Right atrium auricular region (tissue), 2 donors: ENCODE data around the gene CCDC85C. TPM values are rescaled to one million over a fixed set of nuclear protein-coding genes. Genes with fewer than 3 reads are reported as not detected.

Experiments
- DNase-seq: peaks from one replicate; pipeline ENCODE4 v3.0.0-alpha.2; 2019; ENCODE audit warnings: low spot score
- H3K27ac ChIP-seq, 2 donors: fragments of 200-600 bp; sonication (generic); 1 replicate in 1 of 2; 2 replicates in 1 of 2; pipeline ENCODE4 v1.5.1; 2016 to 2019
- H3K27me3 ChIP-seq, 2 donors: fragments of 200-600 bp; sonication (generic); one replicate each; pipeline versions ENCODE4 v1.5.1 to v1.6.0; 2017 to 2019
- H3K36me3 ChIP-seq: fragments of 200-600 bp; sonication (generic); one replicate; pipeline ENCODE4 v1.5.1; 2016
- H3K4me1 ChIP-seq, 2 donors: fragments of 200-600 bp; sonication (generic); one replicate each; pipeline versions ENCODE4 v1.5.1 to v1.6.0; 2017 to 2019
- H3K4me3 ChIP-seq, 2 donors: fragments of 200-600 bp; sonication (generic); 1 replicate in 1 of 2; 2 replicates in 1 of 2; pipeline ENCODE4 v1.5.1; 2017 to 2019; ENCODE audit warnings: mild to moderate bottlenecking in 1 of 2, moderate library complexity in 1 of 2
- H3K9me3 ChIP-seq, 2 donors: fragments of 200-600 bp; sonication (generic); one replicate each; pipeline ENCODE4 v1.5.1; 2019
- total RNA-seq, 2 donors: library from RNA; depleted of rRNA; stranded (reverse); fragments of >200 nt; gene quantifications; one replicate each; pipeline ENCODE4 v1.1.0, GENCODE V29; 2016
- TF ChIP-seq, protein P1 (sequence below), 2 donors: fragments of 200-600 bp; sonication (generic); IDR thresholded peaks; one replicate each; pipeline ENCODE4 v1.5.1; 2019; ENCODE audit warnings: antibody characterized with exemption in 2 of 2

Gene CCDC85C
- total RNA-seq, 2 donors from 2014 or later, result 17.1 to 17.7 TPM

DNA sequence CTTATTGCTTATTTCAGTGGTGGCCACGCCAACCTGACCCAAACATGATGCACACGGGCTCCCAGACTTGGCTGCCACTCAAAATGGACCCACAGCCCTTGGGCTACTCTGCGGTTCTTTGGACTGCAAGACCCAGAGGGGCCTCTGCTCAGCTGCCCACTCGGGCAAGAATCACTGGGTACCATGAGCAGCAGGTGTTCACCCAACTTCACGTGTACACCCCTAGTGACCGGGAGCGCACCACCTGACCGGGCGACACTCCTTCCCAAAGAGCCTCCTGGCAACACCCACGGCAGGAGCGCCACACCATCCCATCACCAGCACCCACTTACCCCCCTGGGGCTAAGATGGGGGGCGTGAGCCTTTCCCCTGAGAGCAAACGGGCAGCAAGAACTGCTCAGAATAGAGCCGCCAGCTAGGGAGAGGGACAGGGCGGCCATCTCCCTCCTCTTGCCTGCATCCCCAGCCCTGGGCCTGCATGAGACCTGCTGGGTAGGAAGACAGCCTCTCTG lies 90.8 kb downstream of the CCDC85C start:
- Histone ChIP-seq H3K27ac (no peak overlapping the region), H3K27me3 (no peaks in the 10 kb centered on the region), H3K9me3 (no peaks in the 10 kb centered on the region), H3K4me1 (peaks cover 0 to 20% of the 10 kb centered on the region in 2 donors), H3K36me3 (peaks cover 34% of the 10 kb centered on the region), H3K4me3 (no peak overlapping the region)
- no peak for DNase-seq
- TF ChIP-seq, protein P1, sequence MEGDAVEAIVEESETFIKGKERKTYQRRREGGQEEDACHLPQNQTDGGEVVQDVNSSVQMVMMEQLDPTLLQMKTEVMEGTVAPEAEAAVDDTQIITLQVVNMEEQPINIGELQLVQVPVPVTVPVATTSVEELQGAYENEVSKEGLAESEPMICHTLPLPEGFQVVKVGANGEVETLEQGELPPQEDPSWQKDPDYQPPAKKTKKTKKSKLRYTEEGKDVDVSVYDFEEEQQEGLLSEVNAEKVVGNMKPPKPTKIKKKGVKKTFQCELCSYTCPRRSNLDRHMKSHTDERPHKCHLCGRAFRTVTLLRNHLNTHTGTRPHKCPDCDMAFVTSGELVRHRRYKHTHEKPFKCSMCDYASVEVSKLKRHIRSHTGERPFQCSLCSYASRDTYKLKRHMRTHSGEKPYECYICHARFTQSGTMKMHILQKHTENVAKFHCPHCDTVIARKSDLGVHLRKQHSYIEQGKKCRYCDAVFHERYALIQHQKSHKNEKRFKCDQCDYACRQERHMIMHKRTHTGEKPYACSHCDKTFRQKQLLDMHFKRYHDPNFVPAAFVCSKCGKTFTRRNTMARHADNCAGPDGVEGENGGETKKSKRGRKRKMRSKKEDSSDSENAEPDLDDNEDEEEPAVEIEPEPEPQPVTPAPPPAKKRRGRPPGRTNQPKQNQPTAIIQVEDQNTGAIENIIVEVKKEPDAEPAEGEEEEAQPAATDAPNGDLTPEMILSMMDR (IDR thresholded peaks at IDR 0.05), result no peak

DNA sequence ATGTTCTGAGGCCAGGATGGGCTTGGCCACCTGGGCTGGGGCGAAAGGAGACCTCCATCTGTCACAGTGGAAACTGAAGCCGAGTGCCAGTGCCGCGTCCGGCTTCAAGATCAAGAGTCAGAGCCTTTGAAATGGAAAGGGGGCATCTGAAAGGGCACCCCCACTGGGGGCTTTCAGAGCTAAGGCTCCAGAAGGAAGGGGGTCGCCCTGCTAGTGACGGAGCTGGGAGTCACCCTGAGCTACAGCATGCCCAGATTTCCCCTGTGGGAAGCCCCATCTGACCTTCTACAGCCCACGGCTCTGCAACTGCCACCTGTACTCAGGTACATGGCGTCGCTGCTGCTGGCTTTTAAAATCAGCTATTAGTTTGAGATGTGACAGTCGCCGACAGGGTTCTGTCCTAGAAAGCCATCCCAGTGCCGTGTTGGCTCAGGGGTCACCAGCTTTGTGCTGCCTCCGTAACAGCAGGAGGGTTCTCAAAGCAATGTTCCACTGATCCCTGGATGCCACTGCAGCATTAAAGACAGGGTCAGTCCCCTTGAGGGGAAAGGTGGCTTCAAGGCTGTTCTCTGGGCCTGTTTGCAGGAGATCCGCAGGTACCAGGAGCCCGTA lies 91.3 kb downstream of the CCDC85C start:
- no peak for DNase-seq
- H3K27ac ChIP-seq, result no peak overlapping the region

DNA sequence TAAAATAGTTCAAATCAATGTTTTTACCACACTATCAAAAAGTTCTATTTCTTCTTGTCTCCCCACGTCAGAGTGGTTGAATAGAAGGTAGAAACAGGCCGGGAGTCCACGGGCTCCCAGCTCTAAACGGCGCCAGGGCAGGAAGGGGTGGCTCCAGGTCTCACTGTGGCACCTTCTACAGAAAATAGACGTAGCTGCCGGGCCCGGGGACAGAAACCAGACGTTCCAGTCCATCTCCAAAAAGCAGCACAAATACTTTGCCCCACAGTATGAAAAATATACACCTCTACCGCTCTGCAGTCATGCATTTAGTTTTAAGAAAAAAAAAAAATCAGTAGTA lies 91.9 kb downstream of the CCDC85C start:
- Histone ChIP-seq H3K4me1 (peaks cover 0 to 16% of the 10 kb centered on the region in 2 donors), H3K27me3 (no peaks in the 10 kb centered on the region), H3K9me3 (no peaks in the 10 kb centered on the region), H3K27ac (peak overlapping the region in 1 of 2 donors; percentile 53), H3K36me3 (peaks cover 46% of the 10 kb centered on the region), H3K4me3 (no peak overlapping the region)
- peak; percentile 55 for DNase-seq
- TF ChIP-seq, protein P1 (IDR thresholded peaks at IDR 0.05), result no peak

More for the DNA sequence above, 91.3 kb downstream of the CCDC85C start:
- TF ChIP-seq, protein P1 (IDR thresholded peaks at IDR 0.05), result no peak
- H3K36me3 ChIP-seq, result peaks cover 40% of the 10 kb centered on the region
- H3K9me3 ChIP-seq, result no peaks in the 10 kb centered on the region
- peaks cover 0 to 16% of the 10 kb centered on the region in 2 donors for H3K4me1 ChIP-seq
- no peaks in the 10 kb centered on the region for H3K27me3 ChIP-seq
- no peak overlapping the region for H3K4me3 ChIP-seq

DNA sequence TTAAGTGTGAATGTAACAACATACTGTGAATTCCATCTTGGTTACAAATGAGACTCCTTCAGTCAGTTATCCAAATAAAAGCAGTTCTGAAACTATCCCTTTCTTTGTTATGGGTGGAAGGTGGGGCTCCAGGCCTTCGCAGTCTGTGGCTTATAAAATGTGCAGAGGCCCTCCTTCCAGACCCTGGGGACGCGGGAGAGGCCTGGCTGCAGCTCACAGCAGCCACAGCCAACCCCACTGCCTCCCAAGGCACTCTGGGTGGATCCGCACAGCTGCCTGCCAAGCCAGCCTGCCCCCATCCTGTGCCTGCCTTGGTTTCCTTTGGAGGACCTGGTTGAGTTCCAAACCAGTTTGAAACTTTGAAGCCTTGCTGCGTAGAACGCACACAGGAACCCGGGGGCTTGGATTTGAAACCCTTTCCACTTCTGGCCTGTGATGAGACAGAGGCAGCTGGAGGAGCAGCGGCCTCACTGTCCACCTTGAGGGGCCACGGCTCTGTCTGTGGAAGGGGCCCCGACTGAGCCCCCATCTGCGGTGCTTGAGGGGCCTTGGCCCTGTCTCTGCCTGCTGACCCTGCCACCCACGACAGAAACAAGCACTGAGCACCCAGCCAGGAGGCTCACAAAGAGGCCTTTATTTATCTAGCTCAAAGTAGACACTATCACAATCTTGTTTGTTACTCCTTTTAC lies 92.4 kb downstream of the CCDC85C start:
- no peak overlapping the region for H3K4me3 ChIP-seq
- DNase-seq, result peak; percentile 57
- peak overlapping the region in 1 of 2 donors; percentile 53 for H3K27ac ChIP-seq
- no peaks in the 10 kb centered on the region for H3K9me3 ChIP-seq
- TF ChIP-seq, protein P1 (IDR thresholded peaks at IDR 0.05), result no peak
- H3K36me3 ChIP-seq, result peaks cover 51% of the 10 kb centered on the region
- peaks cover 0 to 16% of the 10 kb centered on the region in 2 donors for H3K4me1 ChIP-seq
- H3K27me3 ChIP-seq, result no peaks in the 10 kb centered on the region

DNA sequence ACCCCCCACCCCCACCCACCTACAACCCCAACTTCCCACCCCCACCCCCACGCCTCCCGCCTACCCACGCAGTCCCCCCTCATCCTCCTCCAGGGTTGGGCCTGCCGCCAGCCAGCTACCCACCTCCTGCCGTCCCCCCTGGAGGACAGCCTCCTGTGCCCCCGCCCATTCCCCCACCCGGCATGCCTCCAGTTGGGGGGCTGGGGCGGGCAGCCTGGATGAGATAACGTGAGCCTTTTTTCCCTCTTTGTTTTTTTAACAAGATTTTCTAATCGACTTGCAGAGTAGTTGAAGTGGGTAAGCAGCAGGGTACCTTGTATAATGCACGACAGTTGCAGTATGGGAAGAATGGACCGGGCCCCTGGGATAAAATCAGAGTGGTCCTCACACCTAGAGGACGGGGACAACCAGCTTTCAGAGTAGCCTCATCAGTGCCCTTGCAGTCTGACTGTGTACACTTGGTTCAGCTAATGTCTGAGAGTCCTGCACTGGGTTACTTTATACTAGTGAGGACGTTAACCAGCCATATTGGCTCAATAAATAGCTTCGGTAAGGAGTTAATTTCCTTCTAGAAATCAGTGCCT lies 93.4 kb downstream of the CCDC85C start:
- no peak overlapping the region for H3K4me3 ChIP-seq
- TF ChIP-seq, protein P1 (IDR thresholded peaks at IDR 0.05), result no peak
- peaks cover 0 to 16% of the 10 kb centered on the region in 2 donors for H3K4me1 ChIP-seq
- H3K27me3 ChIP-seq, result no peaks in the 10 kb centered on the region
- H3K9me3 ChIP-seq, result no peaks in the 10 kb centered on the region
- peaks cover 60% of the 10 kb centered on the region for H3K36me3 ChIP-seq
- H3K27ac ChIP-seq, result peak overlapping the region in 1 of 2 donors; percentile 53
- peak; percentile 54 for DNase-seq
